Transverse colon (tissue), 3 donors: ENCODE results near the gene ARTN.

ENCODE experiments used
- POLR2A ChIP-seq: fragments of 450-650 bp; IDR thresholded peaks from one replicate; pipeline ENCODE4 v1.6.1; 2016; ENCODE audit warnings: antibody characterized with exemption, mild to moderate bottlenecking, moderate library complexity
- TF ChIP-seq, protein P1 (sequence below), 5 experiments: fragments of 200-600 bp in 3 of 5; fragments of 450-650 bp in 2 of 5; sonication (generic) in 3 of 5; IDR thresholded peaks; 1 replicate in 2 of 5; 2 replicates in 3 of 5; pipeline ENCODE4 v1.5.1; 2016 to 2017; ENCODE audit warnings: antibody characterized with exemption in 5 of 5, inconsistent platforms in 3 of 5, mild to moderate bottlenecking in 2 of 5, moderate library complexity in 1 of 5

DNA sequence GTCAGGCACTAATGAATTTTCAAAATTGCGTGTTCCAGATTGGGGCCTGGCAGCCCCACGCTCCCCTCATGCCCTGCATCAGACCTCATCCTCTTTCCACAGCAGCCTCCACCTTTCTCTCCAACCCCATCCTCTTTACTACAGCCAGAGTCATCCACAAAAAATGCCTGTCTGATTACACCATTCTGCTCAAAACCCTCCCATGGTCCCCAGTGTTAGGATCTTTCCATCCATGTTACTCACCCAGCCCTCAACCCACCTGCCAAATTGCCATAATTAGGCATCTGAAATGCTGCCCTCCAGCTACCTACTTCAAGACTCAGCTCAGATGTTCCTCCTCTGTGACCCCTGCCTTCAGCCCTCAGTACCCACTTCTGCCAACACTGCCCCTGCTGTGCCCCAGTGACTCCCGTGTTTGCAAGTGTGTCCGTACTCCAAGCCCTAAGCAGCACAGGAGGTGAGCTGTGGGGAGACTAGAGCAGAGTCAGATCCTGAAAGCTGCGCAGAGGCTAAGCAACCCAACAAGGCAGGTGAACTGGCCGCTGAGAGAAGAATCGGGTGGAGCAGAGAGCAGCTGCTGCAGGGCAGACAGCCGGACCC, 715 bp upstream of the ARTN start:
- no peak for TF ChIP-seq POLR2A
- TF ChIP-seq, protein P1, sequence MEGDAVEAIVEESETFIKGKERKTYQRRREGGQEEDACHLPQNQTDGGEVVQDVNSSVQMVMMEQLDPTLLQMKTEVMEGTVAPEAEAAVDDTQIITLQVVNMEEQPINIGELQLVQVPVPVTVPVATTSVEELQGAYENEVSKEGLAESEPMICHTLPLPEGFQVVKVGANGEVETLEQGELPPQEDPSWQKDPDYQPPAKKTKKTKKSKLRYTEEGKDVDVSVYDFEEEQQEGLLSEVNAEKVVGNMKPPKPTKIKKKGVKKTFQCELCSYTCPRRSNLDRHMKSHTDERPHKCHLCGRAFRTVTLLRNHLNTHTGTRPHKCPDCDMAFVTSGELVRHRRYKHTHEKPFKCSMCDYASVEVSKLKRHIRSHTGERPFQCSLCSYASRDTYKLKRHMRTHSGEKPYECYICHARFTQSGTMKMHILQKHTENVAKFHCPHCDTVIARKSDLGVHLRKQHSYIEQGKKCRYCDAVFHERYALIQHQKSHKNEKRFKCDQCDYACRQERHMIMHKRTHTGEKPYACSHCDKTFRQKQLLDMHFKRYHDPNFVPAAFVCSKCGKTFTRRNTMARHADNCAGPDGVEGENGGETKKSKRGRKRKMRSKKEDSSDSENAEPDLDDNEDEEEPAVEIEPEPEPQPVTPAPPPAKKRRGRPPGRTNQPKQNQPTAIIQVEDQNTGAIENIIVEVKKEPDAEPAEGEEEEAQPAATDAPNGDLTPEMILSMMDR (IDR thresholded peaks at IDR 0.05), result no peak
